Measurements from ENCODE around the gene RNF182.

RNF182 gene

DNA sequence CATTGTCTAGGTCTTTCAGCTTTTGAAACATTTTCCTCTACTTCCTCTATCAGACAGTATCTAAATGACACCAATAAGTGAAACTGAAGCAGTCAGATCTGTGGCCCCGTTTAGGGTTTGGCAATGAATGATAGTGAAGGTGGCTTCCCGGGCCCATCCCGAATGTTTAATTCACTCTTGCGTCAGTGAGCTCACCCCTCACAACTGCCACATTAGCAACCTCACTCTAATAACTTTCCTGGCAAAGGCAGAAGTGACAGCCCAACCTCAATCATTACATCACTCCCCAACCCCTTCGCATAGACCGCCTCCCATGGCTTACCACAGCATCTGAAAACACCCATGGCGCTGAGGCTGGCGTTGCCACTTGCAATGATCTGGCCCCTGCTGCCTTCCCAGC is 100.4 kb downstream of the RNF182 start:
- Histone ChIP-seq H3K9ac (ENCODE audit: low read depth, low read length) (no peak overlapping the region), H3K9me3 (ENCODE audit: insufficient read depth, low read depth, low read length) (no peaks in the 10 kb centered on the region), H3K27me3 (ENCODE audit: insufficient read depth, low read length) (no peaks in the 10 kb centered on the region), H3K4me1 (ENCODE audit: insufficient read depth, low read length) (peaks cover 17% of the 10 kb centered on the region), H3K36me3 (ENCODE audit: insufficient read depth, low read depth, low read length) (no peaks in the 10 kb centered on the region), H3K4me3 (ENCODE audit: low read length) (no peak overlapping the region), H3K27ac (ENCODE audit: low read length) (no peak overlapping the region)

DNA sequence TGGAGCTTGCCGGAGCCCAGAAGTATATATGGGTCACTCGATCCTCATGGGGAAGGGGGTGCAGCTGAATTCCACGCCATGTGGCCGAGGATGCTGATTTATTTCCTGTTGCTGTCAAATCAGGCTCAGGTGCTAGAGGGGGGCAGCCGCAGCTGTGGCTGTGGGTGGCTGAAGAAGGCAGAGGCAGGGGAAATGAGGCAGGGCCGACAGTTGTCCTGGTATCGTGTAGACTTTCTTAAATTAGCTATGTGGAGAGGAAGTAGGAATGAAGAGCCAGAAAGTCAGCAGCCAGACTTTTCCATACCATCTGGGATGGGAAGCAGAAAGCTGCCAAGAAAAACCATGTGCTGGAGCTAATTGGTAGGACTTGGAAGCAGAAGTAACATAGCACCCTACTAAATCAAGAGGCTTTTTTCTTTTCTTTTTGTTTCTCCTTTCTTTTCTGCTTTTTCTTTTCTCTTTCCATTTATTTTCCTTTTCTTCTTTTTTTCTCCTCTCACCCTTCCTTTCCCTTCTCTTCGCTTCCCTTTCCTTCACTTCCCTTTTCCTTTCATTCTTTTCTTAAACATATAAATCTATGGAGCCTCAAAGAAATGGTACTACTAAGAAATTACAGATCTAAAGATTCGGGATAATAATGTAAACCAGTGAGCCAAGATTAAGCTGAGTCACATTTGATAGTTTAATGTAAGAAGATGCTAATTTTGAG is 102.2 kb downstream of the RNF182 start:
- Histone ChIP-seq H3K9ac (ENCODE audit: low read depth, low read length) (no peak overlapping the region), H3K36me3 (ENCODE audit: insufficient read depth, low read depth, low read length) (no peaks in the 10 kb centered on the region), H3K4me1 (ENCODE audit: insufficient read depth, low read length) (peaks cover 10% of the 10 kb centered on the region), H3K9me3 (ENCODE audit: insufficient read depth, low read depth, low read length) (no peaks in the 10 kb centered on the region), H3K27me3 (ENCODE audit: insufficient read depth, low read length) (no peaks in the 10 kb centered on the region), H3K4me3 (ENCODE audit: low read length) (no peak overlapping the region), H3K27ac (ENCODE audit: low read length) (no peak overlapping the region)

DNA sequence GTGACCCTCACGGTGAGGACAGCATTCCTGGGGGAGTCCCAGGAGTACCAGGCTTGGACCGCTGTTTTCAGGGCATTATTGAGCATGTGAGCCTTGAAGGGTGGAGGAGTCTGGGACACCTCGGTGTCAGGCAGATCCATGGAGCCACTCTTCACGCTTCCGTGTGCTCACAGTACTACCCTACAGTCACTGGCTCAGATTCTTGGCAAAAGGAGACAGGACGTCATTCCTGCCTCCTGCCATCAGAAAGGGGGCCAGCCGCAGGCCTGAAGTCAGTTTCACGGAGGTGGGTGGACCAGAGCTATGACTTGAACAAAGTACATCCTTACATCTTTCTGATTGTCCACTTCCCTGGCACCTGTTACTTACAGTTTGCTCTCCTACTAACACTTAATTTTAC is 103.9 kb downstream of the RNF182 start:
- Histone ChIP-seq H3K27me3 (ENCODE audit: insufficient read depth, low read length) (no peaks in the 10 kb centered on the region), H3K9me3 (ENCODE audit: insufficient read depth, low read depth, low read length) (no peaks in the 10 kb centered on the region), H3K36me3 (ENCODE audit: insufficient read depth, low read depth, low read length) (no peaks in the 10 kb centered on the region), H3K27ac (ENCODE audit: low read length) (no peak overlapping the region), H3K9ac (ENCODE audit: low read depth, low read length) (no peak overlapping the region), H3K4me1 (ENCODE audit: insufficient read depth, low read length) (peaks cover 9% of the 10 kb centered on the region), H3K4me3 (ENCODE audit: low read length) (no peak overlapping the region)

DNA sequence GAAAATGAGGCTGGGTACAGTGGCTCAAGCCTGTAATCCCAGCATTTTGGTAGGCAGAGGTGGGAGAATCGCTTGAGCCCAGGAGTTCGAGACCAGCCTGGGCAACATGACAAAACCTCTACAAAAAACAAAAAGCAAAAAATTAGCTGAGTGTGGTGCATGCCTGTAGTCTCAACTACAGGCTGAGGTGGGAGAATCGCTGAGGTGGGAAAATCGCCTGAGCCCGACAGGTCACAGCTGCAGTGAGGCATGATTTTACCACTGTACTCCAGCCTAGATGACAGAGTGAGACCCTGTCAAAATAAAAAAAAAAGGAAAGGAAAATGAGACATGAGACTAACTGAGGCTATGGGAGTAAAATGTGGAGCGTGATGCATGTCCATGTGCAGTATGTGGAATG is 104.9 kb downstream of the RNF182 start:
- Histone ChIP-seq H3K4me3 (ENCODE audit: low read length) (no peak overlapping the region), H3K27me3 (ENCODE audit: insufficient read depth, low read length) (no peaks in the 10 kb centered on the region), H3K4me1 (ENCODE audit: insufficient read depth, low read length) (no peaks in the 10 kb centered on the region), H3K27ac (ENCODE audit: low read length) (no peak overlapping the region), H3K36me3 (ENCODE audit: insufficient read depth, low read depth, low read length) (no peaks in the 10 kb centered on the region), H3K9me3 (ENCODE audit: insufficient read depth, low read depth, low read length) (no peaks in the 10 kb centered on the region), H3K9ac (ENCODE audit: low read depth, low read length) (no peak overlapping the region)
